SK-N-SH treated with all-trans-retinoic acid at 6 μM for 48 hours (cell line): ENCODE measurements around the gene LHFPL6.

Source experiments
- ATAC-seq: fragments of 200-7000 bp; cut with Tn5 transposase; 3 replicates; pipeline ENCODE4 v1.9.1; 2020; ENCODE audit warnings: mild to moderate bottlenecking, moderate library complexity
- ARNTL ChIP-seq: fragments of 450-650 bp; formaldehyde crosslinking; IDR thresholded peaks from 2 replicates; pipeline ENCODE4 v1.5.0; 2020; ENCODE audit warnings: low read depth, mild to moderate bottlenecking, moderate library complexity, borderline replicate concordance
- BACH2 ChIP-seq: fragments of 250-450 bp; sonication (Bioruptor Pico); IDR thresholded peaks from 2 replicates; pipeline ENCODE4 v1.9.0; 2021; ENCODE audit warnings: mild to moderate bottlenecking, borderline replicate concordance
- CREB5 ChIP-seq: fragments of 250-450 bp; sonication (Bioruptor Pico); IDR thresholded peaks from 2 replicates; pipeline ENCODE4 v1.5.1; 2020; ENCODE audit warnings: low read depth, mild to moderate bottlenecking, moderate library complexity
- CSDC2 ChIP-seq: fragments of 250-450 bp; sonication (Bioruptor Pico); IDR thresholded peaks from 2 replicates; pipeline ENCODE4 v1.5.0; 2020; ENCODE audit warnings: mild to moderate bottlenecking, moderate library complexity
- CSRNP3 ChIP-seq: fragments of 250-450 bp; sonication (Bioruptor Pico); IDR thresholded peaks from 2 replicates; pipeline ENCODE4 v1.5.1; 2021; ENCODE audit warnings: mild to moderate bottlenecking, moderate library complexity
- ESRRG ChIP-seq: fragments of 250-450 bp; sonication (Bioruptor Pico); IDR thresholded peaks from 2 replicates; pipeline ENCODE4 v1.6.1; 2021; ENCODE audit warnings: mild to moderate bottlenecking
- ISL1 ChIP-seq: fragments of 250-450 bp; sonication (Bioruptor Pico); IDR thresholded peaks from 2 replicates; pipeline ENCODE4 v2.1.2; 2022; ENCODE audit warnings: mild to moderate bottlenecking, moderate library complexity
- PATZ1 ChIP-seq: fragments of 250-450 bp; sonication (Bioruptor Pico); IDR thresholded peaks from 2 replicates; pipeline ENCODE4 v1.8.0; 2020; ENCODE audit warnings: mild to moderate bottlenecking, moderate library complexity, borderline replicate concordance
- POU6F1 ChIP-seq: fragments of 250-450 bp; sonication (Bioruptor Pico); IDR thresholded peaks from 2 replicates; pipeline ENCODE4 v1.8.0; 2021; ENCODE audit warnings: low read depth, mild to moderate bottlenecking, moderate library complexity, borderline replicate concordance
- PPARA ChIP-seq: fragments of 250-450 bp; sonication (Bioruptor Pico); IDR thresholded peaks from 2 replicates; pipeline ENCODE4 v1.5.0; 2020; ENCODE audit warnings: mild to moderate bottlenecking, borderline replicate concordance
- RARB ChIP-seq: fragments of 250-450 bp; sonication (Bioruptor Pico); IDR thresholded peaks from 2 replicates; pipeline ENCODE4 v1.8.0; 2021; ENCODE audit warnings: mild to moderate bottlenecking, moderate library complexity
- SNAI2 ChIP-seq: fragments of 250-450 bp; sonication (Bioruptor Pico); IDR thresholded peaks from 2 replicates; pipeline ENCODE4 v1.5.0; 2020; ENCODE audit warnings: mild to moderate bottlenecking, moderate library complexity
- TCF4 ChIP-seq: fragments of 250-450 bp; sonication (Bioruptor Pico); IDR thresholded peaks from 2 replicates; pipeline ENCODE4 v1.8.0; 2021; ENCODE audit warnings: mild to moderate bottlenecking, moderate library complexity, borderline replicate concordance
- TOX ChIP-seq: fragments of 250-450 bp; sonication (Bioruptor Pico); IDR thresholded peaks from 2 replicates; pipeline ENCODE4 v1.8.0; 2021; ENCODE audit warnings: mild to moderate bottlenecking, moderate library complexity, borderline replicate concordance
- ZC3H10 ChIP-seq: fragments of 250-450 bp; sonication (Bioruptor Pico); IDR thresholded peaks from 2 replicates; pipeline ENCODE4 v1.5.1; 2021; ENCODE audit warnings: mild to moderate bottlenecking, moderate library complexity
- ZFP30 ChIP-seq: fragments of 450-650 bp; formaldehyde crosslinking; IDR thresholded peaks from 2 replicates; pipeline ENCODE4 v1.5.0; 2022; ENCODE audit warnings: mild to moderate bottlenecking, moderate library complexity
- ZNF565 ChIP-seq: fragments of 450-650 bp; formaldehyde crosslinking; conservative IDR thresholded peaks from 2 replicates; pipeline ENCODE4 v1.5.0; 2020; ENCODE audit warnings: low read depth, mild to moderate bottlenecking, moderate library complexity
- ZNF70 ChIP-seq: fragments of 450-650 bp; formaldehyde crosslinking; IDR thresholded peaks from 2 replicates; pipeline ENCODE4 v1.5.0; 2020; ENCODE audit warnings: mild to moderate bottlenecking, moderate library complexity

The LHFPL6 gene

GRCh38 chr13:39374741-39375189 is 228.2 kb downstream of the LHFPL6 start:
- no peak for ATAC-seq

GRCh38 chr13:39373145-39373544 is 229.8 kb downstream of the LHFPL6 start:
- ATAC-seq = no peak
- no peak for TF ChIP-seq ZFP30 (CRISPR knock-in tag)
- no peak for TF ChIP-seq CSDC2 (CRISPR knock-in tag)
- TF ChIP-seq ZC3H10 = no peak
- TF ChIP-seq ESRRG (CRISPR knock-in tag) = no peak
- TF ChIP-seq POU6F1 (CRISPR knock-in tag) = no peak
- no peak for TF ChIP-seq ARNTL (CRISPR knock-in tag)
- no peak for TF ChIP-seq CSRNP3 (CRISPR knock-in tag)
- no peak for TF ChIP-seq ISL1 (CRISPR knock-in tag)
- TF ChIP-seq PPARA (CRISPR knock-in tag) = no peak

More at GRCh38 chr13:39374741-39375189, 228.2 kb downstream of the LHFPL6 start:
- no peak for TF ChIP-seq CREB5 (CRISPR knock-in tag)
- no peak for TF ChIP-seq POU6F1 (CRISPR knock-in tag)
- no peak for TF ChIP-seq ZNF70 (CRISPR knock-in tag)
- TF ChIP-seq RARB (CRISPR knock-in tag) = no peak
- no peak for TF ChIP-seq ISL1 (CRISPR knock-in tag)
- TF ChIP-seq, all 23 proteins: peak for 0

GRCh38 chr13:39371706-39372105 is 231.3 kb downstream of the LHFPL6 start:
- TF ChIP-seq POU6F1 (CRISPR knock-in tag) = no peak
- no peak for TF ChIP-seq SNAI2 (CRISPR knock-in tag)
- TF ChIP-seq TCF4 (CRISPR knock-in tag) = no peak
- no peak for TF ChIP-seq ESRRG (CRISPR knock-in tag)
- no peak for TF ChIP-seq BACH2 (CRISPR knock-in tag)
- no peak for TF ChIP-seq RARB (CRISPR knock-in tag)
- TF ChIP-seq ZFP30 (CRISPR knock-in tag) = no peak
- no peak for TF ChIP-seq CSRNP3 (CRISPR knock-in tag)
- TF ChIP-seq TOX (CRISPR knock-in tag) = no peak
- TF ChIP-seq ZNF565 (CRISPR knock-in tag) = no peak
- TF ChIP-seq PATZ1 (CRISPR knock-in tag) = no peak
- ATAC-seq = no peak
